Activated T-cell treated with anti-CD3 and anti-CD28 coated beads, Interleukin-2, amount 50 U/mL, for 24 hours (primary cell): ENCODE results near the gene CARM1.
"Not testable (repeated sequence)": the region's sequence is repeated elsewhere in the genome, so short reads cannot be mapped to it uniquely, and the experiment has no call there.

Experiments used
- DNase-seq: peaks from one replicate; pipeline ENCODE4 v3.0.0-alpha.2; 2020
- H3K27ac Mint-ChIP-seq: 2 replicates; pipeline ENCODE4 v1.8.0; 2020; ENCODE audit warnings: mild to moderate bottlenecking, mixed read lengths
- H3K27me3 Mint-ChIP-seq: 2 replicates; pipeline ENCODE4 v1.8.0; 2020; ENCODE audit warnings: mixed read lengths
- H3K36me3 Mint-ChIP-seq: 2 replicates; pipeline ENCODE4 v1.8.0; 2020; ENCODE audit warnings: low read depth, mixed read lengths
- H3K4me1 Mint-ChIP-seq: 2 replicates; pipeline ENCODE4 v1.8.0; 2020; ENCODE audit warnings: low read depth, mixed read lengths
- H3K4me3 Mint-ChIP-seq: 2 replicates; pipeline ENCODE4 v1.8.0; 2020; ENCODE audit warnings: mild to moderate bottlenecking, moderate library complexity, mixed read lengths
- H3K9me3 Mint-ChIP-seq: 2 replicates; pipeline ENCODE4 v1.8.0; 2020; ENCODE audit warnings: mixed read lengths

The CARM1 gene

GRCh38 chr19:10936661-10937084, 65.3 kb downstream of the CARM1 start:
- no peak overlapping the region for H3K4me3 Mint-ChIP-seq
- peaks cover 5% of the 10 kb centered on the region for H3K4me1 Mint-ChIP-seq
- no peaks in the 10 kb centered on the region for H3K9me3 Mint-ChIP-seq
- H3K27me3 Mint-ChIP-seq, result no peaks in the 10 kb centered on the region
- no peak overlapping the region for H3K27ac Mint-ChIP-seq
- peak; percentile 54 for DNase-seq
- peaks cover 11% of the 10 kb centered on the region for H3K36me3 Mint-ChIP-seq

GRCh38 chr19:10941649-10942048, 70.3 kb downstream of the CARM1 start:
- not testable (repeated sequence) for H3K4me1 Mint-ChIP-seq, H3K27ac Mint-ChIP-seq, H3K9me3 Mint-ChIP-seq, H3K36me3 Mint-ChIP-seq, H3K4me3 Mint-ChIP-seq, DNase-seq, H3K27me3 Mint-ChIP-seq

GRCh38 chr19:10943412-10943811, 72.1 kb downstream of the CARM1 start:
- H3K27me3 Mint-ChIP-seq, H3K36me3 Mint-ChIP-seq, DNase-seq, H3K4me3 Mint-ChIP-seq, H3K27ac Mint-ChIP-seq, H3K9me3 Mint-ChIP-seq, H3K4me1 Mint-ChIP-seq: not testable (repeated sequence)

- peaks cover 6% of the 10 kb centered on the region for H3K4me1 Mint-ChIP-seq
- H3K9me3 Mint-ChIP-seq, result no peaks in the 10 kb centered on the region
These were observed 73.9 kb downstream of the CARM1 start for GRCh38 chr19:10945264-10945663.

GRCh38 chr19:10946958-10947657, 75.8 kb downstream of the CARM1 start:
- Mint-ChIP-seq H3K4me3 (no peak overlapping the region), H3K36me3 (no peaks in the 10 kb centered on the region), H3K27ac (no peak overlapping the region), H3K27me3 (no peaks in the 10 kb centered on the region), H3K9me3 (no peaks in the 10 kb centered on the region), H3K4me1 (peaks cover 4% of the 10 kb centered on the region)
- no peak for DNase-seq

More at GRCh38 chr19:10945264-10945663, 73.9 kb downstream of the CARM1 start:
- Mint-ChIP-seq H3K4me3 (no peak overlapping the region), H3K27me3 (no peaks in the 10 kb centered on the region), H3K36me3 (no peaks in the 10 kb centered on the region), H3K27ac (no peak overlapping the region)
- no peak for DNase-seq

GRCh38 chr19:10952809-10953208, 81.5 kb downstream of the CARM1 start:
- no peak for DNase-seq
- Mint-ChIP-seq H3K4me3 (no peak overlapping the region), H3K9me3 (no peaks in the 10 kb centered on the region), H3K36me3 (no peaks in the 10 kb centered on the region), H3K27ac (no peak overlapping the region), H3K27me3 (no peaks in the 10 kb centered on the region), H3K4me1 (peaks cover 2% of the 10 kb centered on the region)

- H3K9me3 Mint-ChIP-seq, DNase-seq, H3K27me3 Mint-ChIP-seq: not testable (repeated sequence)
- H3K36me3 Mint-ChIP-seq, result peaks cover 17% of the 10 kb centered on the region
- peak overlapping the region; percentile 88 for H3K4me3 Mint-ChIP-seq
- peak overlapping the region; percentile 93 for H3K27ac Mint-ChIP-seq
- peaks cover 36% of the 10 kb centered on the region for H3K4me1 Mint-ChIP-seq
These were observed 88.1 kb downstream of the CARM1 start for GRCh38 chr19:10959277-10959968.

GRCh38 chr19:10960314-10961072, 89.1 kb downstream of the CARM1 start, which contains the start of gene SMARCA4:
Gene SMARCA4, plus strand, starts transcription at chr19:10961030. Its CDS starts 23,122 bp downstream, at chr19:10984152.
- H3K4me3 Mint-ChIP-seq, result peak within 1 kb of the TSS; percentile 89
- no peaks in the 10 kb centered on the region for H3K9me3 Mint-ChIP-seq
- no peaks in the 10 kb centered on the region for H3K27me3 Mint-ChIP-seq
- H3K36me3 Mint-ChIP-seq, result peaks cover 24% of the 10 kb centered on the region
- H3K4me1 Mint-ChIP-seq, result peaks cover 44% of the 10 kb centered on the region
- H3K27ac Mint-ChIP-seq, result peak within 1 kb of the TSS; percentile 93
- DNase-seq, result peak; percentile 98

GRCh38 chr19:10961073-10961860, 89.9 kb downstream of the CARM1 start:
- H3K36me3 Mint-ChIP-seq, result peaks cover 27% of the 10 kb centered on the region
- no peak for DNase-seq

GRCh38 chr19:10962863-10963262, 91.5 kb downstream of the CARM1 start:
- peaks cover 52% of the 10 kb centered on the region for H3K4me1 Mint-ChIP-seq
- peaks cover 30% of the 10 kb centered on the region for H3K36me3 Mint-ChIP-seq
- H3K27ac Mint-ChIP-seq, result peak overlapping the region; percentile 89
- peak overlapping the region; percentile 89 for H3K4me3 Mint-ChIP-seq
- no peaks in the 10 kb centered on the region for H3K9me3 Mint-ChIP-seq
- H3K27me3 Mint-ChIP-seq, result no peaks in the 10 kb centered on the region
- DNase-seq, result no peak

More at GRCh38 chr19:10961073-10961860, 89.9 kb downstream of the CARM1 start:
- Mint-ChIP-seq H3K4me3 (peak overlapping the region; percentile 89), H3K4me1 (peaks cover 47% of the 10 kb centered on the region), H3K27ac (peak overlapping the region; percentile 89), H3K9me3 (no peaks in the 10 kb centered on the region), H3K27me3 (no peaks in the 10 kb centered on the region)

GRCh38 chr19:10963865-10964264, 92.5 kb downstream of the CARM1 start:
- Mint-ChIP-seq H3K9me3 (no peaks in the 10 kb centered on the region), H3K27ac (peak overlapping the region; percentile 89), H3K4me3 (peak overlapping the region; percentile 89), H3K4me1 (peaks cover 59% of the 10 kb centered on the region), H3K36me3 (peaks cover 30% of the 10 kb centered on the region), H3K27me3 (no peaks in the 10 kb centered on the region)
- DNase-seq, result no peak

GRCh38 chr19:10964903-10965302, 93.5 kb downstream of the CARM1 start:
- Mint-ChIP-seq H3K4me3 (no peak overlapping the region), H3K27ac (peak overlapping the region; percentile 47), H3K4me1 (peaks cover 60% of the 10 kb centered on the region), H3K36me3 (peaks cover 33% of the 10 kb centered on the region), H3K27me3 (no peaks in the 10 kb centered on the region), H3K9me3 (no peaks in the 10 kb centered on the region)
- no peak for DNase-seq

- Mint-ChIP-seq H3K36me3 (peaks cover 33% of the 10 kb centered on the region), H3K27me3 (no peaks in the 10 kb centered on the region), H3K4me3 (no peak overlapping the region), H3K27ac (peak overlapping the region; percentile 53), H3K9me3 (no peaks in the 10 kb centered on the region), H3K4me1 (peaks cover 64% of the 10 kb centered on the region)
- no peak for DNase-seq
These were observed 94.0 kb downstream of the CARM1 start for GRCh38 chr19:10965398-10965797.

GRCh38 chr19:10966809-10967208, 95.5 kb downstream of the CARM1 start:
- no peaks in the 10 kb centered on the region for H3K9me3 Mint-ChIP-seq
- peaks cover 70% of the 10 kb centered on the region for H3K4me1 Mint-ChIP-seq
- no peak for DNase-seq
- H3K27me3 Mint-ChIP-seq, result no peaks in the 10 kb centered on the region
- no peak overlapping the region for H3K27ac Mint-ChIP-seq
- H3K36me3 Mint-ChIP-seq, result peaks cover 27% of the 10 kb centered on the region
- no peak overlapping the region for H3K4me3 Mint-ChIP-seq
